ENCODE results near the gene GTPBP2. TPM values are rescaled to one million over a fixed set of nuclear protein-coding genes. Genes with fewer than 3 reads are reported as not detected.
A peak's percentile ranks its signal among the peaks of the same experiment; 100 is the strongest.
"Not testable (repeated sequence)": the region's sequence is repeated elsewhere in the genome, so short reads cannot be mapped to it uniquely, and the experiment has no call there.

The GTPBP2 gene
- total RNA-seq, 1 donor from 2014 or later = 23.6 TPM

DNA sequence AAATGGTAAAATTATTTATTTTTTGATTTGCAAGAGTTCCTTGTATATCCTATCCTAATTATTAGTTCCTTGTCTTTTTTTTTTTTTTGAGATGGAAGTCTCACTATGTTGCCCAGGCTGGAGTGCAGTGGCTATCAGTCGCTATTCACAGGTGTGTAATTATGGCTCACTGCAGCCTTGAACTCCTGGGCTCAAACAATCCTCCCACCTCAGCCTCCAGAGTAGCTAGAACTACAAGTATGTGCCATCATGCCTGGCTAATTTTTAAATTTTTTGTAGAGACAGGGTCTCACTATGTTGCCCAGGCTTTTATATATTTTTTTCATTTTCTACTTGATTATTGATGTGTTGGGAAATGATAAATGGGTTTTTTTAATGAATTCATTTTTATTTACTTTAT is 39.5 kb downstream of the GTPBP2 start:
- intact Hi-C loops (cut with micrococcal nuclease); DNase-seq; ATAC-seq: not testable (repeated sequence)

DNA sequence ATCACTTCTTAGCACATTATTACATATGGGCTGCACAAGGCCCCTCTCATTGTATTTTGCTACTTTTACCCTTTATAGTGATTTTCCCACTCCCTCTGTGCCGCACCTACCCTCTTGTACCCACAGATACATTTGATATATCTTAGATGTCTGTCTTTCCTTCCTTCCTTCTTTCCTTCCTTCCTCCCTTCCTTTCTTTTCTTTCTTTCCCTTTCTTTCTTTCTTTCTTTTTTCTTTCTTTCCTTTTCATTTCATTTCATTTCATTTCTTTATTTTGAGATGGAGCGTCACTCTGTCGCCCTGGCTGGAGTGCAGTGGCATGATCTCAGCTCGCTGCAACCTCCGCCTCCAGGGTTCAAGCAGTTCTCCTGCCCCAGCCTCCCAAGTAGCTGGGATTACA is 40.9 kb downstream of the GTPBP2 start:
- DNase-seq = no peak
- intact Hi-C loops (cut with micrococcal nuclease) = no loop called here
- no peak for ATAC-seq

DNA sequence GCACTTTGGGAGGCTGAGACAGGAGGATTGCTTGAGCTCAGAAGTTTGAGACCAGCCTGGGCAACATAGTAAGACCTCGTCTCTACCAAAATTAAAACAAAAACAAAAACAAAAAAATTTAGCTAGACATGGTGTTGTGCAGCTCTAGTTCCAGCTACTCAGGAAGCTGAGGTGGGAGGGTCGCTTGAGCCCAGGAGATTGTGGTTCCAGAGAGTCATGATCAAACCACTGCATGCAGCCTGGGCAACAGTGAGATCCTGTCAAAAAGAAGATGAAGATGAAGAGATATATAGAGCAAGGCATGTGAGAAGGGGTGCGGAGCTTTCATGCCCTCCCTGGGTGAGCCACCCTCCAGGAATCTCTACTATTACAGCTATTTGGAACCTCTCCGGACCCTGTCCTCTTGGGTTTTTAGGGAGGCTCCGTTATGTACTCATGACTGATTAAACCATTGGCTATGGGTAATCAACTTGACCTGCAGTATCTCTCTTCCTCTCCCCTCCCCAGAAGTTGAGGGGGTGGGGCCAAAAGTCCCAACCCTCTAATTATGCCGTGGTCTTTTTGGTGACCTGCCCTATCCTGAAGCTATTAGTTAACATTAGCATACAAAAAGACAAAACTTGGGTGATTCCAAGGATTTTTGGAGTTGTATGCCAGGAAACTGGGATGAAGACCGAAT is 44.0 kb downstream of the GTPBP2 start:
- intact Hi-C loops (cut with micrococcal nuclease) = no loop called here
- no peak for ATAC-seq
- DNase-seq = no peak

DNA sequence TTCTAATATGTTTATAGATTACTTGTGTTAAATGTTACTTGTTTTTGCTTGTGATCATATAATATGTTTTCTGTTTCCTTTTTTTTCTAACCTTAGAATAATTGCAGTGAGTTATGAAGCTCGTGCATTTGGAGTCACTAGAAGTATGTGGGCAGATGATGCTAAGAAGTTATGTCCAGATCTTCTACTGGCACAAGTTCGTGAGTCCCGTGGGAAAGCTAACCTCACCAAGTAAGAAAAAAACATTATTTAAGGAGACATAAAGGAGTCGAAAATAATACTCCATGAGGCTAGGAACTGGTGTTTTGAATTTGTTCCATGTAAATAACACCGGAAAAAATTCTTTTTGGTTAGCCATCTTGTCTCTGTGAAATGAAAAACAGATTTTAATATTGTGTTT is 46.2 kb downstream of the GTPBP2 start:
- ATAC-seq (no peak), DNase-seq (no peak)
- intact Hi-C loops (cut with micrococcal nuclease) = no loop called here

DNA sequence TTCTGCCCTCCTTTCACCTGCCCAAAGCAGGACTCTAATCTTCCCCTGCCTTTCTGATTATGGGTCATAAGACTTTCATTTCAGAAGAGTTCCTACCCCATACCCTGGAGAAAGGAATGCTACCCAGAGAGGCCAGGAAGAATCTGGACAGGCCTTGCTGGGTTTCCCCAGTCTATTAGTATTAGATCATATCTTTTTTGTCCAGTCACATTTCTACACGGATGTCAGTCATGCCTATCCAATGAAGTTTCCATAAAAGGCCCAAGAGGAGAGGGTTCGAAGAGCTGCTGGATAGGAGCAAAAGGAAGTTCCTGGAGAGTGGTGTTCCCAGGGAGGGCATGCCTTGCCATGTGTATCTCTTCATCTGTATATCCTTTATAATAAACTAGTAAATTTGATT is 49.9 kb downstream of the GTPBP2 start:
- ATAC-seq = no peak
- no peak for DNase-seq
- intact Hi-C loops (cut with micrococcal nuclease) = no loop called here

DNA sequence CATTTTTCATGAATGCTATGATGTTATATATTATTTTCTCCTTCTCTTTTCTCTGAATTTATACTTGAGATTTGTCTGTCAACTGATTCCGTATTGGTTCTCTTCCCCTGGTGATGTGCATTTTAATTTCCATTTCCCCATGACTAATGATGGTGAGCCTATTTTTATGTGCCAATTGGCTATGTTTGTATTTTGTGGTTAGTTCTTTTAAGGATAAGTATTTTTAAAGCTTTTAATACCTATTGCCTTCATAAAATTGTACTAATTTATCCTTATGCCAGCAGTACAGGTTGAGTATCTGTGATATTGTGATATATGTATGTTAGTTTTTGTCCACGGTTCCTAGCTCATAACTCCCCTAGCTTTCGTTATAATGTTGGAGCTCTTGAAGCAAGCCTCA is 50.3 kb downstream of the GTPBP2 start:
- no peak for DNase-seq
- intact Hi-C loops (cut with micrococcal nuclease) = no loop called here
- no peak for ATAC-seq

DNA sequence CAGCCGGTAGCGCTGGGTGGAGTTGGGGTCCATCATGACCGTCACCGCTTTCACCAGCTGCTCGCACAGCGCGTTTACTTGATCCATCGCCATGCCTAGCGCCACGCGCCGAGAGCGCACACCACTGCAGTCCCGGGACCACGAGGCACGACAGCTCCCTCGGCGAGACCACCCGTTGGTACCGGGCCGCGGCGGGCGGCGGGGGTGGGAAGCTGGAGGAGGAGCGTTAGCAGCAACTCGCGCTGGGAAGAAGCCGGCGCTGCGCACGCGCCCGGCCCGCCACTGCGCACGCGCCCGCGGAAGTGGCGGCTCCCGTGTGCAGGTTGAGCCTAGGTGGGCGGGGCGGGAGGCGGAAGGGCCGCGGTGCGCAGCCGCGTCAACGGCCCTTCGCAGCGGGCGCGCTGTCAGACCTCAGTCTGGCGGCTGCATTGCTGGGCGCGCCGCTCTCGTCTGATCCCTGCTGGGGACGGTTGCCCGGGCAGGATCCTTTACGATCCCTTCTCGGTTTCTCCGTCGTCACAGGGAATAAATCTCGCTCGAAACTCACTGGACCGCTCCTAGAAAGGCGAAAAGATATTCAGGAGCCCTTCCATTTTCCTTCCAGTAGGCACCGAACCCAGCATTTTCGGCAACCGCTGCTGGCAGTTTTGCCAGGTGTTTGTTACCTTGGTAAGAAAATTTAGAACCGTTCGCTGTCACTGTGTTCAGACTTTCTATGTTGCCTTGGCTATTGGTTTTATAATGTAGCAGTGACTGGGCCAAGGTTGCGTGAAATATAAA is 53.1 kb downstream of the GTPBP2 start, which contains the start of the genes POLH and XPO5:
TSS of gene POLH (plus strand) at position 414 of the 780 bp plus-strand sequence. CDS start 6,135 bp downstream, outside the sequence.
TSS of gene XPO5 (minus strand) at position 267 of the 780 bp plus-strand sequence. CDS start at position 93, 174 bp downstream.
- intact Hi-C loops (cut with micrococcal nuclease) = no loop called here
- DNase-seq = peak; percentile 97
- ATAC-seq = peak; percentile 99

DNA sequence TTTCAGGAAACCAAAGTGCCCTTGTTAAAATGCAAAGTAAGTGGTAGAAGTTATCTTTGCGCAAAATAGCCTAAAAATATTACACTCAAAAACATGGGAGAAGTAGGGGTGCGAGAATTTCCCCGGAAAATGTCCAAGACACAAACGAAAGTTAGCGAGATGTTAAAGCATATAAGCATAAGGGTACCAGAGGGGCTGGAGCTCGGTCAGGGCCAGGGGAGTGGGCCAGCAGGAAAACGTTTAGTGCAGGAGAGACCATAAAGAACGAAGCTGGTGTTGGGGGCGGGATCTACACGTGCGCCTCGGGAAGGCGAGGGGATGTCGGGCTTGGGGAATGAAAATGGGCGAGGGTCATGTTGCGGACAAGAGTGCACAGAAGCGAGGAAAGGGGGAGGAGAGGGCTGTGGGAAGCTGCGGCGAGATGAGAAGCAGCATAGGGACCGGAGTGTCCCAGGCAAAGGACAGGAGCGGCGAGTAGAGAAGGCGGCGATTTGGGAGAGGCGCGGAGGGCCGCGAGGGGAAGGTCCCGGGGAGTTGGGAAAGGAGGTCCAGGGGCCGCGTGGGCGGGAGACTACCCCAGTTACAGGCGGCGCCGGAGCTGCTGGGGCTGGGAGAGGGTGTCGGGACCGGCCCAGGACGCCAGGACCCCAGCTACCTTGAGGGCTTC is 53.8 kb downstream of the GTPBP2 start:
- DNase-seq (peak; percentile 66), ATAC-seq (peak; percentile 56)
- intact Hi-C loops (cut with micrococcal nuclease) = no loop called here

DNA sequence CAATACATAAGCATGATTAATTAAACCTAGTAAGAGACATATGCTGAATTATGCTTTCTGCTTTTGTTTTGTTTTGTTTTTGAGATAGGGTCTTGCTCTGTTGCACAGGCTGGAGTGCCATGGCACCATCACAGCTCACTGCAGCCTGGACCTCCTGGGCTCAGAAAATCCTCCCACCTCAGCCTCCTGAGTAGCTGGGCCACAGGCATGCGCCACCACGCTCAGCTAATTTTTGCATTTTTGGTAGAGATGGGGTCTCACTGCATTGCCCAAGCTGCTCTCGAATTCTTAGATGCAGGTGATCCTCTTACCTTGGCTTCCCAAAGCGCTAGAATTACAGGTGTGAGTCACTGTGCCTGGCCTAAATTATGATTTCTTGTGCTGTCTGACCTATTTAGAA is 57.0 kb downstream of the GTPBP2 start:
- no peak for DNase-seq
- no peak for ATAC-seq
- intact Hi-C loops (cut with micrococcal nuclease) = no loop called here

DNA sequence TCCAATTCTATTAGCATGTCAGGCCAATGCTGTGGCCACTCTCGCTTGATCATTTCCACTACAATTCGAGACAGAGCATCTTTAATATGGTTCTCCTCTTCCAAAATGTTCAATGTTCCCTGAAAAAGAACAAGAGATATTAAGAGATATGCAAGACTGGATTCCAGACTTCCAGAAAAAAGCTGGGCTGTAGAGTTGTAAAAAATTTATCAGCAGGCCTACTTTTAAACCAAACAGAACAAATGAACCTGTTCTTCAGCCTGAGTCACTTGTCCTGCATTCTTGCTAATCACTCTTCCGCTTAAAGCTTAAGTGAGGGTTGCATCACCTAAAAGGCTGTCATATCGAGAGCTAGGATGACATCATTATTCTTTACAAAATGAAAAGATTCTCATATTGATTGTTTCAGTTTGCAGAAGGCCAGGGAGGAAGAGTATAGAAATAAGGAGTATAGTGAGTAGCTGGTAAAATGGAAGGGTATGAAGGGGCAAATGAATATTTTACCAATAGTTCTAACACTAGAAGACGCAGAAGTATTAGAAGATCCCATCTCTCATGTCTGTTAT is 58.1 kb downstream of the GTPBP2 start:
- intact Hi-C loops (cut with micrococcal nuclease) = no loop called here
- no peak for ATAC-seq

More for the DNA sequence above, 58.1 kb downstream of the GTPBP2 start:
- no peak for DNase-seq

Other genes with a start within 250 kb of the GTPBP2 start
- gene ABCC10, start 201.7 kb downstream of the GTPBP2 start, total RNA-seq = 11.5 TPM
- gene DLK2, start 173.7 kb downstream of the GTPBP2 start, total RNA-seq = 1.2 TPM
- 23.2 TPM for gene TJAP1, start 151.7 kb downstream of the GTPBP2 start, total RNA-seq
- 1.0 TPM for gene LRRC73, start 118.9 kb downstream of the GTPBP2 start, total RNA-seq
- gene YIPF3, start 112.3 kb downstream of the GTPBP2 start, total RNA-seq = 63.0 TPM
- 16.9 TPM for gene POLR1C, start 112.2 kb downstream of the GTPBP2 start, total RNA-seq
- 13.1 TPM for gene XPO5, start 53.2 kb downstream of the GTPBP2 start, total RNA-seq
- 8.7 TPM for gene POLH, start 53.1 kb downstream of the GTPBP2 start, total RNA-seq
- gene MAD2L1BP, start 6.6 kb upstream of the GTPBP2 start, total RNA-seq = 28.3 TPM
- 0.15 TPM for gene RSPH9, start 15.8 kb upstream of the GTPBP2 start, total RNA-seq
- 46.0 TPM for gene MRPS18A, start 58.5 kb upstream of the GTPBP2 start, total RNA-seq
- 261 TPM for gene VEGFA, start 140.9 kb upstream of the GTPBP2 start, total RNA-seq